ENCODE data around the gene BEGAIN. TPM values are rescaled to one million over a fixed set of nuclear protein-coding genes. Genes with fewer than 3 reads are reported as not detected.

BEGAIN gene
- total RNA-seq, 2 donors from 2014 or later, result 2.5 to 5.1 TPM

DNA sequence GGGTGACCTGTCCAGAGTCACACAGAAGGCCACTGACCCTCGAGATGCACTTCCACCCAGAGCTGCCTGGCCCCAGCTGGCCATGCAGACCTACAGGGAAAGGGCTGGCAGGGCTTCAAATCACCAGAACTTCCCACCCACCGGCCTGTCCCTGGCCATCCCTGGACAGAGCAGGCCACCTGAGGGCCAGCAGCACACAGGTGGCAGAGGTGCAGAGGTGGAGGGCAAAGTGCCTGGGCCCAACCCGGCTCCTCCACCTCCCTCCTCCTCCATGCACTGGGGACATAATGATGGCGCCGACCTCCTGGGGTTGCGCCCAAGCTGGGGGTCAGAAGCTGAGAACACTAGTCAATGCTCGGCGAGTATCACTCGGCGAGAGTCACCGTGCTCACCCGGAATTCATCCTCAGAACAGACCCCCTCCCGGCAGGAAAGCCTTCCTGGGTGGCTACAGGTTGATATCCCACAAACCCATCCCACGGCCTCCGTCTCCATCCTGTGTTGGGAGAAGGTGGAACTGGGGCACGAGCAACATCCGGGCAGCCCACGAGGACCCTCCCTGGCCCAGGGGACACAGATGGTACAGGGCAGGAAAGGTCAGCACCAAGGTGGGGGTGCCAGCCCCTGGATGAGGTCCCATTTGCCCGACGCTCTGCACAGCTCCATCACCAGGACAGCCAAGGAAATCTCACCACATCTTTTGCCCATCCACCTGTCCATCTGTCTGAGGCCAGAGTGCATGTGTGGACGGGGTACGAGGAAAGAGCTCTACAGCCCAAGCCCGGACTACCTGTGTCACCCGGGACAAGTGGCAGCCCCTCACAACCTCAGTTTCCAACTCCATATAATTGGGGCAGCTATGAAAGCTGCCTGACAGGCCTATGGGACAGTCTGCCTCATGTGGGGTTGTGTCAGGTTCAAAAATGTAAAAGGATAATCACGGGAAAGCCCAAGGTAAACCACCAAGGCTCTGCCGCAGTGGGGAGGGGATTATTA lies 10.8 kb downstream of the BEGAIN start:
- H3K4me3 ChIP-seq, result no peak overlapping the region
- intact Hi-C loops (cut with DNase I), result no loop called here
- no peak for TF ChIP-seq POLR2A (IDR thresholded peaks at IDR 0.05)
- TF ChIP-seq, protein P1, sequence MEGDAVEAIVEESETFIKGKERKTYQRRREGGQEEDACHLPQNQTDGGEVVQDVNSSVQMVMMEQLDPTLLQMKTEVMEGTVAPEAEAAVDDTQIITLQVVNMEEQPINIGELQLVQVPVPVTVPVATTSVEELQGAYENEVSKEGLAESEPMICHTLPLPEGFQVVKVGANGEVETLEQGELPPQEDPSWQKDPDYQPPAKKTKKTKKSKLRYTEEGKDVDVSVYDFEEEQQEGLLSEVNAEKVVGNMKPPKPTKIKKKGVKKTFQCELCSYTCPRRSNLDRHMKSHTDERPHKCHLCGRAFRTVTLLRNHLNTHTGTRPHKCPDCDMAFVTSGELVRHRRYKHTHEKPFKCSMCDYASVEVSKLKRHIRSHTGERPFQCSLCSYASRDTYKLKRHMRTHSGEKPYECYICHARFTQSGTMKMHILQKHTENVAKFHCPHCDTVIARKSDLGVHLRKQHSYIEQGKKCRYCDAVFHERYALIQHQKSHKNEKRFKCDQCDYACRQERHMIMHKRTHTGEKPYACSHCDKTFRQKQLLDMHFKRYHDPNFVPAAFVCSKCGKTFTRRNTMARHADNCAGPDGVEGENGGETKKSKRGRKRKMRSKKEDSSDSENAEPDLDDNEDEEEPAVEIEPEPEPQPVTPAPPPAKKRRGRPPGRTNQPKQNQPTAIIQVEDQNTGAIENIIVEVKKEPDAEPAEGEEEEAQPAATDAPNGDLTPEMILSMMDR (IDR thresholded peaks at IDR 0.05), result no peak
- no peak for TF ChIP-seq POLR2AphosphoS5 (IDR thresholded peaks at IDR 0.05)
- no peaks in the 10 kb centered on the region for H3K27me3 ChIP-seq (replicated peaks; ENCODE audit: insufficient read depth)
- no peak for DNase-seq (ENCODE audit: low spot score)
- no peaks in the 10 kb centered on the region for H3K36me3 ChIP-seq
- no peaks in the 10 kb centered on the region for H3K9me3 ChIP-seq
- H3K4me1 ChIP-seq (replicated peaks), result no peaks in the 10 kb centered on the region
- WGBS, result 89% methylated on average over 26 of the region's 26 CpGs
- H3K27ac ChIP-seq, result no peak overlapping the region

DNA sequence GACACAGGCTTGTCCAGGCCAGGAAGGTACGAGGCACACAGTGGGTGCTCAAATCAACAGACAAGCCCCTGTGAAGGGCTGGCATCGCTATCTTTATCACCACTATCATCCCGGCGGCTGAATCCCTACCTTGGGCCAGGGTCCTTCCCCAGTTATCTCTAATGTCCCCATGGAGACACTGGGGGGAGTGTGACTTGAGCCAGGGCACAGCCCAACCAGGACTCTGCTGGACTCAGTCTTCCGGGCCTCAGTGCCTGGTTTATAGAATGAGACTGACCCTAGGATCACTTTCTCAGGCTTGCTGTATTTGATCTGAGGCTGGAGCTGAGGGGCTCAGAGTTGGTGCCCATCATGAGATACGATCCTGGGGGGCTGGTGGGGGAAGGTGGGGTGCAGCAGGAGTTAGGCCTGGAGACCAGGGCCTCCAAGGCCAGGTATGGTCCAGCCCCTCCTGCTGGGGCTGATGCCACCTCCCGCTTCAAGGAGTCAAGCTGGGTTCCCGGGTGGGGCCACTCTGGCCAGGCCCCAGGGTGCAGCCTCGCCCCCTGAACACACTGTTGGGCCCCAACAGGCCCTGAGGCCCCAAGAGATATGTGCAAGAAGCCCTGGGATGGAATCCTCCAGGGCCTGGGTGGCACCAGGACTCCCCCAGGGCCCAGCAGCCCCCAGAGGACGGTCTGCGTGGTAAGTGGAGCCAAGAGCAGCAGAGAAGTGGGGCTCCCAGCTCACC lies 11.8 kb downstream of the BEGAIN start:
- intact Hi-C loops (cut with DNase I), result no loop called here
- no peak for TF ChIP-seq POLR2A (IDR thresholded peaks at IDR 0.05)
- TF ChIP-seq, protein P1 (IDR thresholded peaks at IDR 0.05), result no peak
- no peak for TF ChIP-seq POLR2AphosphoS5 (IDR thresholded peaks at IDR 0.05)
- 89% methylated on average over 11 of the region's 11 CpGs for WGBS

DNA sequence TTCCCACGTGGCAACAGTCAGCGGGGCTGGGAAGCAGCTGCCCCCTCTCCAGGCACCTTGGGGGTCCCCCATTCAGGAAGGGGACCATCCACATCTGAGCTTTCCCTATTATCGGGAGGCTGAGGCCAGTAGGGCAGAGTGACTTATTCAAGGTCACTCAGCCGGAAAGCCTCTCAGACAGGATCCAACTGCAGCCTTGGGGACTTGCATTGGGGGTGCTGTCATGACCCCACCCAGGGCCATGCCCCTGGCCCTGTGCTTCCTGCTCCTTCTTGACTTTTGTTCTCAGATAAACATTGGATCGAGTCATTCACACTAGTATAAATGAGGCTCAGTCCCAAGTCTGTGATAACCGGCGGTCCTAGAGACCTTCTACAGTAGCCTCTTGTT lies 12.6 kb downstream of the BEGAIN start:
- Histone ChIP-seq H3K36me3 (no peaks in the 10 kb centered on the region), H3K27ac (no peak overlapping the region), H3K4me1 (replicated peaks) (no peaks in the 10 kb centered on the region), H3K9me3 (no peaks in the 10 kb centered on the region), H3K27me3 (replicated peaks; ENCODE audit: insufficient read depth) (no peaks in the 10 kb centered on the region), H3K4me3 (no peak overlapping the region)
- 89% methylated on average over 7 of the region's 7 CpGs for WGBS
- intact Hi-C loops (cut with DNase I), result no loop called here
- no peak for DNase-seq (ENCODE audit: low spot score)
- no peak for TF ChIP-seq POLR2A (IDR thresholded peaks at IDR 0.05)

More for the DNA sequence above, 11.8 kb downstream of the BEGAIN start:
- Histone ChIP-seq H3K36me3 (no peaks in the 10 kb centered on the region), H3K9me3 (no peaks in the 10 kb centered on the region), H3K27me3 (replicated peaks; ENCODE audit: insufficient read depth) (no peaks in the 10 kb centered on the region), H3K4me1 (replicated peaks) (no peaks in the 10 kb centered on the region), H3K4me3 (no peak overlapping the region), H3K27ac (no peak overlapping the region)
- no peak for DNase-seq (ENCODE audit: low spot score)

DNA sequence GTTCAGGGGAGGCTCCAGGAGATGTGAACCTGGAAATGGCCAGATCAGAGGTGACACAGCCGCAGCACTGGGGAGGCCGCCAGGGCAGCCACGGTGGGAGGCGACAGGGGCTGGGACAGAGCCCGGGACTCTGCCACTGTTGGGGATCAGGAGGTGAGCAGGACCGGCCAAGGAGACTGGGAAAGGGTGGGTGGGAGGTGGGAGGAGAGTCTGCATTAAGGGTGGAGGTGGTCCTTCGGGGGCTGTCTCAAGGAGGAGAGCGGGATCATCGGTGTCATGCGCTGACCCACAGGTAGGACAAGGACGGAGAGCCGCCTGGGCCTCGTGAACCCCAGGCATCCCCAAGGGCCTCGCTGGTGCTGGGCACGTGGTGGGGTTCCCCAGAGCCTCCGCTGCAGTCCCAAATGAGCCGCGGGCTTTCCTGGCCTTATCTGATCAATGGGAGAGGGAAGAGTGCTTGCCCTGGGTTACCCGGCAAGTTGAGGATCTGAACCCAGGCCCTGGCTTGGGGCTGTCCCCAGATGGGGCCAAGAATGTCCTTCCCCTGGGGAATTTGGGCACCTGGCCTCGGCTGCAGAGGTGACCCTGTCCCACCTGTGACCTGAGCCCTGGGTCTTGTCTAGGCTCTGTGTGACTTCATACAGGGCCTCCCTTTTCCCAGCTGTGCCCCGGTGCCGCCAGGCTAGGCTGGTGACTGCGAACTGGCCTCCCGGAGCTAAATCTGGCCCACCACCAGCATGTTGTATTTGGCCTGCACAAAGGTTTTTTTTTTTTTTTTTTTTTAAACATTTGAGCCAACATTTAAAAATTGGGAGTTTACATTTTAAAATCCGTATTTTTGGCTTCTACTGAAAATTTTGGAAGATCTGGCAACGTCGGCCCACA lies 13.2 kb downstream of the BEGAIN start:
- Histone ChIP-seq H3K9me3 (no peaks in the 10 kb centered on the region), H3K27me3 (replicated peaks; ENCODE audit: insufficient read depth) (no peaks in the 10 kb centered on the region), H3K4me3 (no peak overlapping the region), H3K36me3 (no peaks in the 10 kb centered on the region), H3K27ac (no peak overlapping the region), H3K4me1 (replicated peaks) (no peaks in the 10 kb centered on the region)
- no peak for TF ChIP-seq POLR2AphosphoS5 (IDR thresholded peaks at IDR 0.05)
- no peak for TF ChIP-seq POLR2A (IDR thresholded peaks at IDR 0.05)
- TF ChIP-seq, protein P1 (IDR thresholded peaks at IDR 0.05), result no peak
- whole genome bisulfite sequencing, result 84% methylated on average over 27 of the region's 27 CpGs
- intact Hi-C loops (cut with DNase I), result no loop called here
- no peak for DNase-seq (ENCODE audit: low spot score)

Measured in prostate gland (tissue), 2 donors.